Stimulated activated CD8-positive, alpha-beta memory T cell treated with anti-CD3 and anti-CD28 coated beads, Interleukin-4, amount 100 ng/mL, for 48 hours (primary cell): ENCODE results near the gene LNPK.
"Not testable (repeated sequence)": the region's sequence is repeated elsewhere in the genome, so short reads cannot be mapped to it uniquely, and the experiment has no call there.

Source experiments
- DNase-seq: peaks from one replicate; pipeline ENCODE4 v3.0.0-alpha.2; 2020

The LNPK gene, protein sequence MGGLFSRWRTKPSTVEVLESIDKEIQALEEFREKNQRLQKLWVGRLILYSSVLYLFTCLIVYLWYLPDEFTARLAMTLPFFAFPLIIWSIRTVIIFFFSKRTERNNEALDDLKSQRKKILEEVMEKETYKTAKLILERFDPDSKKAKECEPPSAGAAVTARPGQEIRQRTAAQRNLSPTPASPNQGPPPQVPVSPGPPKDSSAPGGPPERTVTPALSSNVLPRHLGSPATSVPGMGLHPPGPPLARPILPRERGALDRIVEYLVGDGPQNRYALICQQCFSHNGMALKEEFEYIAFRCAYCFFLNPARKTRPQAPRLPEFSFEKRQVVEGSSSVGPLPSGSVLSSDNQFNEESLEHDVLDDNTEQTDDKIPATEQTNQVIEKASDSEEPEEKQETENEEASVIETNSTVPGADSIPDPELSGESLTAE

DNA sequence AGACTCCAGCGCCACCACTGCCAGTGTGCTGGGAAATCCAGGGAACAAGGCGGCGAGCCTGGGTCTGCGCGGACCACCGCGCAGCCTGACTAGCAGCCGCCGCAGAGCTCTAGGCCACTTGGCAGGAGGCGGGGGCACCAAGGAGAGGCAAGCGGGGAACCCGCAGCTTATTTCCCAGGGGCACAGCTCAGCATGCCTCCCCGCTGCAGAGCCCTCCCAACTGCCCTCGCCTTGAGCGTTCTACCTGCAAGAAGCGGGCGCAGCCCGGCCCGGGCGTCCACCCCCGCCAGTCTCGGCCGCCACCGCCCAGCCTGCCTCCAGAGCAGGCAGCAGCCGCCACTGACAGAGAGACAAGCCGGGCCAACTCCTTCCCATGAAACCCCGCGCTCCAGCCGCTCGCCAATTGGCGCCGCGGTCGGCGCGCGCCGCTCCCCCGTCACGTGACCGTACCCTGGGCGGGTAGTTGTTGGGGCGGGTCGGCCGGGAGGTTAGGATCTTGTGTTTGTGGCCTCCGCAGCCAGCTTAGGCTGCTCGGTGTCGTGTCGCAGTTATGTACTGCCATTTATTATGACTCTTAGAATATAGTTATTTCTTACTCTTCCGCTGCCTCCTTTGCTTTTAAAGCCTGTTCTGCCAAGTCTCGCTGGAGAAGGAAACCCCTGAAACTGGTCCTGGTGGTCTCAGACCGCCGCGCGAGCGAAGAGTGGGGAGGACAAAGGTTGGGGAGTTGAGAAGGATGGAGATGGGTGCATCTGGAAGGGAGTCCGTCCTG, at the start of gene LNPK:
TSS of gene LNPK (minus strand) at position 352 of the 772 bp plus-strand sequence. CDS start 6,683 bp downstream, outside the sequence.
- DNase-seq: peak; percentile 94

DNA sequence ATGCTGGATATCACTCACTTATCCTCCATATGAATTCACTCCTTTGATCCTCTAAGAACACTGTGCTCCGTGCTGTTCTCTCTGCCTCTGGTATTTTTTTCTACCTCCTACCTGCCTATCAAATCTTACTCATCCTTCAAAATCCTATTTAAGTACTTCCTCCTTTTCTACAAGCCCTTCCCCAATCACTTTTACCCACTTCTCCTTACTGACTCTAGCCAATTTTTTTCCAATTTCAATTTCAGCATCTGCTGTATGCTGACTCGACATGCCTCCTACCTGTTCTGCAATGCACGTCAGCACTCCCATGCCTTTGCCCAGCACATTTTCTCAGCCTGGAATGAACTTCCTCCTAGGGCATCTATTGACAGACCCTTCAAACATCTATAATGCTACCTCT, 37.3 kb upstream of the LNPK start:
- no peak for DNase-seq

DNA sequence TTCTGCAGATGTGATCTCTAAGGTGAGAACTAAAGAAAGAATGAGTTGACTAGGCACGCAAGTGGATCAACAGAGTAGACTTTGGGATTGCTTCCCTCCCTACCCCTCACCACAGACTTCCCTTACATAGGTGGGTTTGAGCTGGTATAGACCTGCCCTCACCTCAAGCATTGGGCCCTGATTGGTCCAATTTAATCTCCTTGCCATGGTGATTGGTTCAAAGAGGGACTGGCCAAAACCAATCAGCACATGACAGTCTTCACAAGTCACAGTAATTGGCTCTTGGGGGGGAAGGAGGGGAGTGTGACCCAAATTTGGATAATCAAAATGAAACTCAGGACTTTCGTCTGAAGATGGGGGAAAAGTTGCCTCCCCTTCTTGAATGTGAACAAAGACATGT, 36.6 kb upstream of the LNPK start:
- no peak for DNase-seq

DNA sequence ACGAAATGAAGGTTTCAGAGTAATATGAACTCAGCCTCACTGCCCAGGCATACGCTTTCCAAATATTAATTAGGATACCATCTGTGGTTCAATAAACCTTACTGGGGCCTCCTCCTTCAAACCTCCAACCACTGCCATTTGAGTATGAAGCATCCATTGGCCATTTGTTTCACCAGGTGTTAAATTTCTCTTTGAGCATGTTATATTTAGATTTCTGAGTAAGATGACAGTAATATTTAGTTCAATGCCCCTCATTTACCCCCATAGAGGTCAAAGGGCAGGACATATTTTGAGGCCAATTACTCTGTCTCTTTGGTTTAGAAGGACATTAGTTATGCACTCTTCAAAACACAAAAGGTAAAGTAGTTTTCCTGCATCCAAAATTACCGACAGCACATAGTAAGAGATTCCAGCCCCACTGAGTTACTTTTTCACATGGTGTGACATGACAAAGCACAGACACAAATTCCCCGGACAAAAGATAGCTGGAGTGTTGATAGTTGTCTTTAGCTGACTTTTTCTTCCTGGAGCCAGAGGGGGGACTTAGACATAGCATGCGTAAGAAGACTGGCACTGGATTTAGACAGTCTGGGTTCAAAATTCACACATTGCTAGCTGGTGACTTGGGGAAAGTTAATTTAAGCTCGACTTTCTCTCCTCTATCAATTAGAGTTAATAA, 33.1 kb upstream of the LNPK start:
- no peak for DNase-seq

DNA sequence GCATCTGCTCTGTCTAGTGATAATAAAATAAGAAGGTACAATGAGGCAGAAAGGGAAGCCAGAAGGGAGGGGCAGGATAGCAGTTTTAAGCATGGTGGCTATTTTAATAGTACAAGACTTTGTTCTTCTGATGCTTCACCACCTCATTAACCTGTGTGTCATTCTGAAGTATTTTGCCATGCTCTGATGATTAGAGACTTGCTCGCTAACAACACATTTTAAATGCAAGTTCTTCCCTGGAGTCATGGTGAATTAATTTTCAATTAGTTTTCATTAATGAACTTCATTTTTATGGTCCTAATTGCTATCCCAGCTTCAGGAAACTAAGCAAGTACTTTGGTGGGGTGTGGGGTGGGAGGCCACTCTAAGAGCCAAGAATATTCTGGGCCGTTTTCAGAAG, 25.7 kb upstream of the LNPK start:
- DNase-seq: no peak

DNA sequence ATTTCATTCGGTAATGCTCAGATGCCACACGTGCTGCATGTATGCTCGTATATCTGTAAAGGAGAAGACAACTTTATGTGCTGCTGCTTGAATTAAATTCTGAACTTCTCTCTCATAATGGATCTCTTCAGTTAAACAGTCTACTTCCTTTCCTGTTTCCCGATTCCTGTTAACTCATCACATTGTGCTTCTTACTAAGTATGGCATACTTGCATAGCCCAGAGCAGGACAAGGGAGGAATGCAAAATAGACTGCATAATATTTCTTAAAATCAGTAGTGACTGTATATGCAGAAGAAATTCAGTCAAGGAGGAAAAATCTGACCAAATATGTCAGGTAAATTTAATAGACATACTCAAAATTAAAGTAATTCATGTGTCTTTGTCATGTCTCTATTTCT, 23.9 kb upstream of the LNPK start:
- no peak for DNase-seq

DNA sequence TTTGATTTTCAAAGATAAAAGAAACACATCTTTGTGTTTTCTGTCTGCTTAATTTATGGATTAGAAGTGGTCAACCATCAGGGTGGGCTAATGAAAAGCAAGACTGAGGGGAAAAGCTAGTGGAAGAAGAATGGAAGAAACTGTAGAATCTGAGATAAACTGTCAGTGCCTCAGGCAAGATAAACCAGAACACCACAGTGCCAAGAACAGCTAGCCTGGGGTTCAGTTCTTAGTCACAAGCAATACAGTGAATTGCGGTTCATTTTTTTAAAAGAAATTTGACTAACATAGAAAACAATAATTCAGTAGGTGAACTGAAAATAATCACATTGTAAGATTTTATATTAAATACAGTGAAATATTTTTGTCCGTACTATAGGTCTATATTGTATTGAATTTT, 22.0 kb upstream of the LNPK start:
- DNase-seq: no peak

DNA sequence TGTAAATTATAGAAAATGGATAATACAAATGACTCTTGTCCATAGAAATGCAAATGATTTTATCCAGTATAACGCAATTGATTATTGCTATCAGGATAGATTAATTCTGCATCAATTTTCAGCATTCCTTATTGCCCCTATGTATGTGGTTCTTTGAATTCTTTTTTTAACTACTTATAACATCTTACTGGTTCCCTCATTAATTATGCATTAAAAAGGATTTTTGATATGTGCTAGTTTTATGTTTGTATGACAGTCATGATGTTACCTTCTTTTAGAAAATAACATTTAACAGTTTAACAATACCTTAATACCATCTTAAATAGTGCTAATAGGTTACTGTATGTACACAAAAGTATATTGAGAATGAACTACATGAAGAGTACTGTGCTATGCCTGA, 20.0 kb upstream of the LNPK start:
- DNase-seq: no peak

DNA sequence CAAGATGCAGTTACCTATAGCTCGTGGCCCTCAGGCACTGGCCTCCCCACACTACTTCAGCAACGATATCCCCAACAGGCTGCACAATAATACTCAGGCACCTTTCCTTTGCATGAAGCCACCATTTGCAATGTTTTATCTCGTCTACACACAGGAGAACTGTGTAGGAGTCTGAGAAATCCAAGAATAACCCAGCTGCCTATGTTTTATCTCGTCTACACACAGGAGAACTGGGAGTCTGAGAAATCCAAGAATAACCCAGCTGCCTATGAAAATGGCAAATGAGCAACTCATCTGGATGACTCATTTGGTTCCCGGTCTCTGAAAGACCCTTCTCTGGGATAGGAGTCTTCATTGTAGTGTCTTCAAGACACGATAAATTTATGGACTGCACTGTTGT, 18.3 kb upstream of the LNPK start:
- DNase-seq: no peak

DNA sequence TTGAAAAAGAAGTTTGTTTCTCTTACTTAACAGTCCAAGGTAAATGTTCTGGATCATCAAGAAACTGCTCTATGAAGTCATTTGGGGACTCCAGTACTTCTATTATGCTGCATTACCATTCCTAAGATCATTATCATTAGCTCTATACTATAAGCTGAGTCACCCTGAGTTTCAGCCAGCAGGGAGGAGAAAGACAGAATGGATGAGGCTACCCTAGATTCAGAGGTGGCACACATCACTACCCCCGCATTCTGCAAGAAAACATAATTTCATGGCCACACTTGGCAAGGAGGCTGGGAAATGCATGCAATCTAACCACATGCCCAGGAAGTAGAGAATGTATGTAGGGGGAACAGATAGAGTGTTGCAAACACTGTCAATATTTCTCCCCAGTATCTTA, 16.6 kb upstream of the LNPK start:
- DNase-seq: no peak

DNA sequence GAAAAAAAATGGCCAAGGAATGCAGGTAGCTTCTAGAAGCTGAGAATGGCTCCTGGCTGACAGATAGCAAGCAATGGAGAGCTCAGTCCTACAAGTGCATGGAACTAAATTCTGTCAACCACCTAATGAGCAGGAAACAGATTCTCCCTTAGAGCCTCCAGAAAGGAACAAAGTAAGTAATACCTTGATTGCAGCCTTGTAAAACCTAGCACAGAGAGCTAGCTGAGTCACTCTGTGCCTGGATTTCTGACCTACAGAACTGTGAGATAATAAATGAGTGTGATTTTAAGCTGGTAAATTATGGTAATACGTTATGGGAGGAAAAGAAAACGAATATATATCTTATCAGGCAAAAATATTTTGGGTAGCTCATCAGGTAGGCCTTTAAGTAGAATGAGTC, 7.4 kb upstream of the LNPK start:
- DNase-seq: no peak

DNA sequence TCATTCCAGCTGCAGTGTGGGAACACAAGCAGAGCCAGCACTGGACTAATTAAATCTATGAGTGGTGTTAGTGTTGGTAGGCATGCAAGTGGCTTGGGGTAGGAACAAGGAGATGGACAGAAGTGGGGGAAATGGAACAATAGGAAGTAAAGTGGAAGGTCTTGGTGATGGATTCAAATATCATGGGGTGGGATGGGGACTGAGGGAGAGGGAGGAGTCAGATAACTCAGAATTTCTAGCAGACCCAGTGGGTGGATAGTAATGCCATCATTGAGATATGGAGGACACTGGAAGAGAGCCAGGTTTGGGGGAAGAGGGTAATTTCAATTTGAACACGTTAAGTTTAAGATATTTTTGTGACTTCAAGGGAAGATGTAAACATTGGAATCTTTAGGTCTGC, 2.9 kb upstream of the LNPK start:
- DNase-seq: no peak

DNA sequence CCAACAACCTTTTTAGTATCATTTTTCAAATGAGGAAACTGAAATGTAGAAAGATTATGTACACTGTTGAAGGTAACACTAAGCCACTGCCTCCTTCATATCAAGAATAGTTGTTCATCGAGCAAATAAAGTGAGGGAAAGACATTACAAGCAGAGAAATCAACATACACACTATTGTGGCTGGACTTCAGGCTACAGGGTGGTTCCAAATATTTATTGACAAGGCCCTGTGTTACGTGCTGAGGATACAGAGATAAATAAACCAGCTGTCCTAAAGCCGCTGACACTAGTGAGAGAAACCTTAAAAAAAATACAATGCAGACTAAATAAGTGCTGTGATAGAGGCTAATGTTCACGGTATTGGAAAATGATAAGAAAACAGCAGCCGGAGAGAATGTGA, 1.9 kb upstream of the LNPK start:
- no peak for DNase-seq

DNA sequence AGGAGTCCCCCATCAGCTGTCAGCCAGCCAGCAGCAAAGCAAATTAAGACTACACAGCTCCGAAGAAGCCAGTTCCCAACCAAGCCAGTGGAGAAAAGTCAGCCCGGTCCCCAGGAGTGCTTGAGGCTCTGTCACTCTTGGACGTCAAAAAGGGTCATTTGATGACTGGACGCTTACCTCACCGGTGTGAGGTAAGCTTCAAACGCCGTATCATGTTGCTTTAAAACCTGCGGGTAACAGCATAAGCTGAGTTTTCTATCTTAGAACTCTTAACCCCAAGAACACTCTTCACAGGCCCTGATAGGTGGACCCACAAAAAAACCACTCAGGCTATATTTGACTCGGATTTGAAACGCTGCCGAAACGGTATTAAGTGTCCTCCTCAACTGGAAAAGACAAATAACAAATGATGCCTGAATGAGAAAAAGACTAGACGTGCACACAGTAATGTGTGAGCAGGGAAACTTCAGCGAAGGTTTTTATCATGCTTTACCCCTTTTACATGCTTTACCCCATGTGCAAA, 682 bp upstream of the LNPK start:
- DNase-seq: no peak

DNA sequence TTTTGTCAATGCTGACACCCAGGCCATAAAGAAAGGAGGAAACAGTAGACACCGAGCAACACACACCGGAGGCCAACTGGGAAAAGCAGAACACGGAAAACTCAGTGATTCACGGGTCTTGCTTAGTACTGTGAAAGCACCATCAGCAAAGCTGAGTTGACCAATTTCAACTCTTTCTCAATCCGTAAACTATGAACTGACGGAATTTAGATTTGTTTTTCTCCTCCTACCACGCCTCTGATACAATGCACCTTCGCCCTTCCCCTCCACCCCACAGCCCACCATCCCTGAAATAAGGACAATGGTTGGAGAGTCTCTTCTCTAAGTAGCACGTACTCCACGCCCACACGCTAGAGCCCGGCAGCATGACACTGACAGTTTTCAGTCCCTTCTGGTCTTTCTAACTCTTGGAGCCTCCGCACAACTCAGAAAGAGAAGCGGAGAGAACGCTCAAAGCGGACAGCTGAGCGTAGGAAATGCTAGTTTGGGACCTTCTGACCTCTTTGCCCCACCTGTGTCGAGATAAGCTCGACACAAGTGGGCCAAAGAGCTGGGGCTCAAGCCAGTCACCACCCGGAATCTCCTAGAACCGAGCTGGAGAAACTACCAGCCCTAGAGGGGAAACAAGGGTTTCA, 669 bp downstream of the LNPK start:
- peak; percentile 72 for DNase-seq

DNA sequence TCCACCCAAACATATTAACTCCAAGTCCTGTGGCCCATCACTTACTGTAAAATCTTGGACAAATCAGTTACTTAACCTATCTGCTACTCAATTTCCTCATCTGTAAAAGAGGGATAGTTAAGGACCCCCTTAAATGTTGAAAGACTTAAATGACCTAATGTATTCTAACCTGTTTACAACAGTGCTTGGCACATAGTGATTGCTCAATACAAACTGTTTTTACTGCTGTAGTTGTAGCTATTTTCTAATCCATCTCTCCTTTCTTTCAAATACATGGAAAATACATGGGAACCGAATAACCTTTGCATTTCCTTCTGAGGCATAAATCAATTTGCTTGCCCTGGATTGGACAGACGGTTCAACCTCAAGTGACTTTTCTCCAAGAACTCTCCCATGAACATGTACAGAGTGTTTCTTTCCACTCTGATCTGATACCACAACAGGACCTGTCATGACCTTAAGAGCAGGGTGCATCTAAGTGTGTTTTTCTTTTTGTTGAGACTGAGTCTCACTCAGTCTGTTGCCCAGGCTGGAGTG, 2.7 kb downstream of the LNPK start:
- DNase-seq: no peak

DNA sequence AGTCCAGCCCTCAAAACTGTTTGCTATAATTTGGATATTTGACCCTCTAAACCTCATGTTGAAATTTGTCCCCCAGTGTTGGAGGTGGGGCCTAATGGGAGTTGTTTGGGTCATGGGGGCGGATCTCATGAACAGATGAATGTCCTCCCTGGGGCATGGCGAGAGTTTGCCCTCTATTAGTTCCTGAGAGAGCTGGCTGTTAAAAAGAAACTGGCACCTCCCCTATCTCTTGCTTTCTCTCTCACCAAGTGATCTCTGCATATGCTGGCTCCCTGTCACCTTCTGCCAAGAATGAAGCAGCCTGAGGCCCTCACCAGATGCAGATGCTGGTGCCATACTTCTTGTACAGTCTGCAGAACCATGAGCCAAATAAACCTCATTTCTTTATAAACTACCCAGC, 12.0 kb downstream of the LNPK start:
- DNase-seq: no peak

DNA sequence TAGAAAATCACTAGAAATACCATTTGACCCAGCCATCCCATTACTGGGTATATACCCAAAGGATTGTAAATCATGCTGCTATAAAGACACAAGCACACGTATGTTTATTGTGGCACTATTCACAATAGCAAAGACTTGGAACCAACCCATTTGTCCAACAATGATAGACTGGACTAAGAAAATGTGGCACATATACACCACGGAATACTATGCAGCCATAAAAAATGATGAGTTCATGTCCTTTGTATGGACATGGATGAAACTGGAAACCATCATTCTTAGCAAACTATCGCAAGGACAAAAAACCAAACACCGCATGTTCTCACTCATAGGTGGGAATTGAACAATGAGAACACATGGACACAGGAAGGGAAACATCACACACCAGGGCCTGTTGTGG, 14.9 kb downstream of the LNPK start:
- DNase-seq: not testable (repeated sequence)

DNA sequence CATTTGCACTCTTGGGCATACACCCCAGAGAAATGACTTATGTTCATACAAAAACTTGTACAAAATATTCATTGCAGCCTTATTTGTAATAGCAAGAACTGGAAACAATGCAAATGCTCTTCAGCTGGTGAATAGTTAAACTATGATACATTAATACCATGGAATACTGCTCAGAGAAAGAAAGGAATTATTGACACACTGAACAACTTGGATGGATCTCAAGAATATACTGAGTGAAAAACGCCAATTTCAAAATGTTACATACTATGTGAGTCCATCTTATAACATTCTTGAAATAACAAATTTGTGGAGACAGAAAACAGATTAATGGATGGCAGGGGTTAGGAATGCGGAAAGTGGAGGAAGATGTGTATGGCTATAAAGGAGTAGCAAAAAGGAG, 17.2 kb downstream of the LNPK start:
- no peak for DNase-seq

DNA sequence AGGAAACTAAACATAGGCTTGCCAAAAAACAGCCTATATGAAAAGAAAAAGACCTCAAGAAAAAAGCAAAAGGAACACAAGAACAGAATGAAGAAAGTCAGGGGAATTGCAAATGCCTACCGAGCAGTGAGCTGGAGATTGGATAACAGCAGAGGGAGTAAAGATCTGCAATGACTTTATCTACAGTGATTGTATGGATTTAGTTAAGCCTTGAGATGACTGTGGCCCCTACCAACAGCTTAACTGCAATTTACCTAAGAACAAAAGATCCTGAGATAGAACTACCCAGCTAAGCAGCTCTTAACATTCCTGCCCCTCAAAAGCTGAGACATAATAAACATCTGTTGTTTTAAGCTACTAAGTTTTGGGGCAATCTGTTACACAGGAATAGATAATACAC, 20.5 kb downstream of the LNPK start:
- DNase-seq: no peak

DNA sequence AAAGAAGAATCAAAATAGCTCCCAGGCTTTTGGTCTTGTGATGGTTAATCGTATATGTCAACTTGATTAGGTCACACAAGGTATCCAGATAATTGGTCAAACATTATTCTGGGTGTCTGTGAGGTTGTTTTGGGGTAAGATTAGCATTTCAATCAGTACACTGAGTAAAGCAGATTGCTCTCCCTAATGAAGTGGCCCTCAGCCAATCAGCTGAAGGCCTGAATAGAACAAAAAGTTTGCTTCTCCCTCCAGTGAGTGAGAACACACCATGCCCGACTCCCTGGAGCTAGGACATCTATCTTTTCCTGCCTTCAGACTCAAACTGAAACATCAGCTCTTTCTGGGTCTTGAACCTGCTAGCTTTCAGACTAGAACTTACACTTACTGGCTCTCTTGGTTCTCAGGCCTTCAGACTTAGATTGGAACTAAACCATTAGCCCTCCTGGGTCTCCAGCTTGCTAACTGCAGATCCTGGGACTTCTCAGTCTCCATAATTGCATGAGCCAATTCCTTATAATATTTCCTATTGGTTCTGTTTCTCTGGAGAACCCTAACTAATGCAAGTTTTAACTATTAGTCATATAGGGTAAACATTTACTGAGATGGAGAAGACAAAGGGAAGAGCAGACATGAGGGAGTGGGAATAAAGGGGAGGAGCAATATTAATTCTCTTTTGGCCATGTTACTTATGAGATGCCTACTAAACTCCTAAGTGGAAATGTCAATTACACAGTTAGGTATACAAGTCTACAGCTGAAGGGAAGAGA, 25.5 kb downstream of the LNPK start:
- no peak for DNase-seq

DNA sequence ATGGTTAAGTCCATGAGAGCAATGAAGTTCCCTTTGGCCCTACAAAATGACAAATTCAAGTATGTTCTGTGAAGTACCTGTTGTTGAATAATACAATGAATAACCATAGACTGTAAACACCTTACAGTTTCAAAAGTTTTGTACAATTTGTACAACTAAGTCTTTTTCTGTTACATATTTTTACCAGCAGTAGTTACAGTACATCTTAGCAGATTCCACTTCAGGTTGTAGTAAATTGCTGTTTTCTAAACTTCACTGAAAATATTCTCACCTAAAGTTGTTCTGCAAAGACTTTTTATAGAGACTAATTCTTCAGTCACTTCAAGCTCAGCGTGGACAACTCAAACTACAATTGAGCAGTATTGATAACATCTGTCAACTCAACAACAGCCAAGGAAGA, 28.7 kb downstream of the LNPK start:
- DNase-seq: no peak
